Brain pericyte (primary cell): Measurements from ENCODE around the gene CLEC4M.
"Not testable (repeated sequence)": the region's sequence is repeated elsewhere in the genome, so short reads cannot be mapped to it uniquely, and the experiment has no call there.

Experiments used
- DNase-seq: peaks from one replicate; pipeline ENCODE4 v3.0.0-alpha.2; 2012; ENCODE audit warnings: low read depth, low spot score

The CLEC4M gene

DNA sequence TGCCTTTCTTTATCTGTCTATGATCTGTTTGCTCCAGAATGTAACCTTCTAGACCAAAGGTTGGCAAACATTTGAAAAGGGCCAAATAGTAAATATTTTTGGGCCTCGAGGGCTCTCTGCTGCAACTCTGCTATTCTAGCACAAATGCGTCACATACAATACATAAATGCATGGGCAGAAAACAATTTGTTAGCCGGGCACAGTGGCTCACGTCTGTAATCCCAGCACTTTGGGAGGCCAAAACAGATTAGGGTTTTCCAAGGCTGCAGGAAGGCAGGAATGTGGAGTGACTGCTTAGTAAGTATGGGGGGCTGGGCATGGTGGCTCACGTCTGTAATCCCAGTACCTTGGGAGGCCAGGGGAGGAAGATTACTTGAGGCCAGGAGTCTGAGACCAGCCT lies 45.1 kb downstream of the CLEC4M start:
- DNase-seq, result no peak

DNA sequence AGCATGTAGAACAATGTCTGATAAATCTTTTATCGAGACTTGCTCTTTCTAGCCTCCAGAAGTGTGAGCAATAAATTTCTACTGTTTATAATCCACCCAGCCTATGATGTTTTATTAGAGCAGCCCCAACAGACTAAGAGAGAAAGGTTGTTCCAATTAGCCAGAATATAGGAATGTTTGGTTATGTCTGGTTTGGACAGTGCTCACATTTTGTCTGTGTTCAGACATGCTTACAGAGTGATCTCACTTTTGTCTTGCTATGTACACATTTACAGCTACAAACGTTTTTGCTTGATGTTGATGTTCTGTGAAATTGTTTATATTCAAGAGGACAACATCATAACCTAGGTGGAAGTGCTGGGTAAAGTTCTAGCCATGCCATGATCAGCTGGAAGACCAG lies 48.9 kb downstream of the CLEC4M start:
- no peak for DNase-seq

DNA sequence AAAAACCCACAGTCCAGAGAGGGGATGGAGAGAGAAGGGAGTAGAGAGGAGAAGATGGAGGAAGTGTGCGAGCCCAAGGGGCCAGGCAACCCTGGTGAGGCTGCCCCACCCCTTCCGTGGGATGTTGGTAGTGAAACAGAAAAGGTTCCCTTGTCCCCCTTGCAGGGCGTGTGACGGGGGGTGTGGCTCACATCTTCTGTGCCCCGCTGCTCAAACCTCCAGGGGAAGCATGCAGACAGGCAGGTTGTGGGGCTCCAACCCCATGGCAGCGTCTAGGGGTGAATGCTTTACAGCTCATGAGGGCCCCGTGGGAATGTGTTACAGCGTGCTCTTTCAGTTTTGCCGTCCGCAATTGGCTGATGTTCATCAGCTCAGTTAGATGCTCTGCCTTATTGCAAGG lies 52.3 kb downstream of the CLEC4M start:
- DNase-seq, result no peak

DNA sequence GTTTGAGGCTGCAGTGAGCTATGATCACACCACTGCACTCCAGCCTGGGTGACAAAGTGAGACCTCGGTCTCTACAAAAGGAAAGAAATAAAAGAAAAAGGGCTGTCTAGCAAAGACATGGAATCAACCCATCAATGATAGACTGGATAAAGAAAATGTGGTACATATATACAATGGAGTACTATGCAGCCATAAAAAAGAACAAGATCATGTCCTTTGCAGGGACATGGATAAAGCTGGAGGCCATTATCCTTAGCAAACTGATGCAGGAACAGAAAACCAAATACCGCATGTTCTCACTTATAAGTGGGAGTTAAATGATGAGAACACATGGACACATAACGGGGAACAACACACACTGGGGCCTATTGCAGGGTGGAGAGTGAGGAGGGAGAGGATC lies 53.0 kb downstream of the CLEC4M start:
- DNase-seq, result not testable (repeated sequence)

DNA sequence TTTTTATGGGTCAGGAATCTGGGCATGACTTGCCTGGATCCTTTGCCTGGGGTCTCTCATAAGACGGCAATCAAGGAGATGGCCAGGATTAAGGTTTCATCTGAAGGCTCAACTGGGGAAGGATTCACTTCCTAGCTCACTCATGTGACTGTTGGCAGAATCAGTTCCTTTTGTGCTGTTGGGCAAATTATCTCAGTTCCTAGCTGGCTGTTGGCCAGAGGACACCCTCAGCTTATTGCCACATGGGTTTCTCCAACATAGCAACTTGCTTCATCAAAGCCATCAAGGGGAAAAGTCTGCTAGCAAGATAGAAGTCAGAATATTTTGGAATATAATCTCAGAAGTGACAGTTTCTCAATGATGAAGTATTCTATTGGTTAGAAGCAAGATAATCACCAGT lies 54.8 kb downstream of the CLEC4M start:
- DNase-seq, result no peak

DNA sequence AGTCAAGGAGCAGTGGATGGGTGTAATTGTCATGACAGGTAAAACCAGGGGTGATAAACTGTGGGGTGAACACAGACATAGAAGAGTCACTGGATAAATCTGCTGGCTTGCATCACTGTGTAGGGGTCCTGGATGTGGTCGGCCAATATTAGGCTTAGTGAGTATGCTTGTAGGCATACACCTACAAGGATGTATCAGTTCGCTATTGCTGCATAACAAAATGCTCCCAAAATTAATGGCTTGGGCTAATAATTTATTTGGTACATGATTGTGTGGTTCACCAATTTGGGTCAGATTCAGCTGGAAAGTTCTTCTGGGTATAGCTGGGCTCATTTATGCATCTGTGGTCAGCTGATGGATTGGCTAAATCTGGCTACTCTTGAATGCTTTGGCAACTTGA lies 55.8 kb downstream of the CLEC4M start:
- no peak for DNase-seq
